PFSK-1 (cell line): ENCODE data around the gene OSCP1.

Experiments
- FOXP2 ChIP-seq: optimal IDR thresholded peaks from 2 replicates; pipeline ENCODE3; 2011; ENCODE audit warnings: borderline replicate concordance, control low read depth, inconsistent platforms; ENCODE audit not compliant: insufficient read depth; ENCODE audit errors: extremely low read length, extremely low read depth
- POLR2AphosphoS5 ChIP-seq: IDR thresholded peaks from 2 replicates; pipeline ENCODE4 v1.6.1; 2012; ENCODE audit warnings: low read depth, mild to moderate bottlenecking, control low read depth, low read length, moderate library complexity
- SIN3A ChIP-seq: IDR thresholded peaks from 2 replicates; pipeline ENCODE4 v1.6.1; 2012; ENCODE audit warnings: mild to moderate bottlenecking, low read length, moderate library complexity, borderline replicate concordance; ENCODE audit not compliant: insufficient read depth
- TAF1 ChIP-seq: IDR thresholded peaks from 2 replicates; pipeline ENCODE4 v1.6.1; 2012; ENCODE audit warnings: low read length, control low read depth, borderline replicate concordance; ENCODE audit not compliant: insufficient read depth
- TF ChIP-seq, protein P1 (sequence below), 2 experiments: IDR thresholded peaks; 2 replicates each; pipeline versions ENCODE4 v1.6.1 to v1.8.0; 2011 to 2012; ENCODE audit warnings: low read depth in 2 of 2, low read length in 2 of 2, control low read depth in 1 of 2, inconsistent platforms in 1 of 2, mild to moderate bottlenecking in 1 of 2, moderate library complexity in 1 of 2; ENCODE audit not compliant: insufficient read depth in 1 of 2

The OSCP1 gene

DNA sequence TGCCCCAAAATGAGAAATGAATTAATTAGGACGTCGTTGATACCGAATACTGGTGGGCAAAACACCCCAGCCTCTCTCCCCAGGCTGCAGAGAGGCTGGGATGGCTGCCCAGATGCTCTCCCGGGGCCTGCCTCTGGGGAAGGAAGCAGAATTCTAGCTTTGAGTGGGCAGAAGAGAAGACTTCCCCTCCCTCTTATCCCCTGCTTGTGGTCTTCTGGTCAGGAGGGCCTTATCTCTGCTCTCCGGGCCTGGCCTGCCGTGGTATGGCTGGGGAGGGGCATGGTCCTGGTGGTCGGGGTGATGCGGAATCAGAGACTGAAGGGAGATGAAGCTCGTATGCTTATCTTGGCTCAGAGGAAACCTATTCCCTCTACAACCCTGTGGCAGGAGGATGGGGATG, 42.2 kb upstream of the OSCP1 start:
- no peak for TF ChIP-seq TAF1
- TF ChIP-seq FOXP2, result no peak
- TF ChIP-seq POLR2AphosphoS5, result no peak
- TF ChIP-seq, protein P1, sequence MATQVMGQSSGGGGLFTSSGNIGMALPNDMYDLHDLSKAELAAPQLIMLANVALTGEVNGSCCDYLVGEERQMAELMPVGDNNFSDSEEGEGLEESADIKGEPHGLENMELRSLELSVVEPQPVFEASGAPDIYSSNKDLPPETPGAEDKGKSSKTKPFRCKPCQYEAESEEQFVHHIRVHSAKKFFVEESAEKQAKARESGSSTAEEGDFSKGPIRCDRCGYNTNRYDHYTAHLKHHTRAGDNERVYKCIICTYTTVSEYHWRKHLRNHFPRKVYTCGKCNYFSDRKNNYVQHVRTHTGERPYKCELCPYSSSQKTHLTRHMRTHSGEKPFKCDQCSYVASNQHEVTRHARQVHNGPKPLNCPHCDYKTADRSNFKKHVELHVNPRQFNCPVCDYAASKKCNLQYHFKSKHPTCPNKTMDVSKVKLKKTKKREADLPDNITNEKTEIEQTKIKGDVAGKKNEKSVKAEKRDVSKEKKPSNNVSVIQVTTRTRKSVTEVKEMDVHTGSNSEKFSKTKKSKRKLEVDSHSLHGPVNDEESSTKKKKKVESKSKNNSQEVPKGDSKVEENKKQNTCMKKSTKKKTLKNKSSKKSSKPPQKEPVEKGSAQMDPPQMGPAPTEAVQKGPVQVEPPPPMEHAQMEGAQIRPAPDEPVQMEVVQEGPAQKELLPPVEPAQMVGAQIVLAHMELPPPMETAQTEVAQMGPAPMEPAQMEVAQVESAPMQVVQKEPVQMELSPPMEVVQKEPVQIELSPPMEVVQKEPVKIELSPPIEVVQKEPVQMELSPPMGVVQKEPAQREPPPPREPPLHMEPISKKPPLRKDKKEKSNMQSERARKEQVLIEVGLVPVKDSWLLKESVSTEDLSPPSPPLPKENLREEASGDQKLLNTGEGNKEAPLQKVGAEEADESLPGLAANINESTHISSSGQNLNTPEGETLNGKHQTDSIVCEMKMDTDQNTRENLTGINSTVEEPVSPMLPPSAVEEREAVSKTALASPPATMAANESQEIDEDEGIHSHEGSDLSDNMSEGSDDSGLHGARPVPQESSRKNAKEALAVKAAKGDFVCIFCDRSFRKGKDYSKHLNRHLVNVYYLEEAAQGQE (IDR thresholded peaks at IDR 0.05; ENCODE audit: insufficient read depth in 1 of 2, low read depth in 2 of 2, low read length in 2 of 2), result no peak

DNA sequence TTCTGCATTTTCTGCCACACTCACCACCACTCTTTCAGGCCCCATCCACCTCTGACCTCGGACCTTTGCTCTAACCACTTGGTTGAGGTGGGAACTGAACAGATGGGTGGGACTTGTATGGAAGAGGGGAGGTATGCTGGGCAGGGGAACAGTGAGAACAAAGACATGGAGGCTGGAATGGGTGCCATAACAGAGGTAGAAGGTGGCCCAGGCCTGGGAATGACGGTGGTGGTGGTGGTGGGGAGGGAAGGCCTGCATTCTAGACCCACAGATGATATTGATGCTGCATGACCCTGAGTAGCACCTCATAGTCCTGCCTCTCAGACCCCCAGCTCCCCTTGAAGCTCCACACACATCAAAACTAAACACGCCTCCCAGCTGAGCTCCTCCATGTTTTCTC, 37.7 kb upstream of the OSCP1 start:
- no peak for TF ChIP-seq SIN3A
- TF ChIP-seq, protein P1 (IDR thresholded peaks at IDR 0.05; ENCODE audit: insufficient read depth in 1 of 2, low read depth in 2 of 2, low read length in 2 of 2), result no peak
- no peak for TF ChIP-seq POLR2AphosphoS5
- TF ChIP-seq FOXP2, result no peak
- no peak for TF ChIP-seq TAF1

DNA sequence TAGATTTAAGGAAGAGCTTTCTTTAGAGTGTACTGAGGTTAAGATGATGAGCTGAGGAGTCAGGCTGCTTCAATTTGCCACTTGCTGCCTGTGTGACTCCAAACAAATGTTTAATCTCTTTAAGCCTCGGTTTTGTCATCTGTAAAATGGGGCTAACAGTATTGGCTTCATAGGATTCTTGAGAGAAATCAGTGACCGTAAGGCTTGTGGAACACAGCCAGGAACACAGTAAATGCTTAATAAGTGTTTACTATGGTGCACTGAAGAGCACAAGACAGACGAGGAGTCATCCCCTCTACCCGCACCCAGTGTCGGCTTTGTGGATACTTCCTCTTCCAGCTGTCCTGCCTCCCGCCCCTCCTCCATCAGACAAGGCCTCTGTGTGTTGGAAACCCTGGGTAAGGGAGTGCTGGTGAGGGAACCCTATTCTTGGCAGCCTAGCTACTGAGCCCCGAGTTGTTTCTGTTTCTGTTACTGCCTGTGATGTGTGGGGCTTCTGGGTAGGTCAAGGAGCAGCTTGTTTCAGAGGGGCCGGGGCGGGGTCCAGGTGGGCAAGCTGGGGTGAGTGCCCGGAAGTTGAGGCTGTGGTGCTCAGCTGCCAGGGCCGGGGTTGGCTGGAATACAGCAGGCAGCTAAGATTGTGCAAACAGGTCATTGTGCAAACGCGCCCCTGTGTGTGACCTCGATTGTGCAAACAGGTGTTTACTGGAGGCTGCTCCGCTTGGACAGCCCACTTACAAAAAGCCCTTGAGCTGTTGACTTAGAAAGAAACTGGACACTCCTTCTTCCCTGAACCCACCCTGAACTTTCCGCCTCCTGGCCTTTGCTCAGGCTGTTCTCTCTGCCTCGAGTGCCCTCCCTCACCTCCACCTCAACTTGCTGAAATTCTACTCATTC, 36.4 kb upstream of the OSCP1 start:
- TF ChIP-seq SIN3A, result no peak
- peak; percentile 49 for TF ChIP-seq FOXP2

DNA sequence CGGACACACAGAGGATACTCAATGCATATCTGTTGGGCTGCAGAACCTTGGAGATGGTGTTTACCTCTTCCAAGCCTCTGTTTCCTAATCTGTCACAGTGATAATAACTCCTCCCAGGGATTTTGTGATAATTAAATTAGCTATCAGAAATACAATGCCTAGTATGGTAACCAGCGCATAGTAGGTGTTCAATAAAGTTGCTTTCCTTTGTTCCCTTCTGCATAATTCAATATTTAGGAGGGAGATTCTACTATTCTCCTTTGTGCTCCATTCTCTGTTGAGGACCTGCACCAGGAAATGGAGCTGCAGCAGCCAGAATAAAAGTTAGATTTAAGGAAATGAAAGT, 35.8 kb upstream of the OSCP1 start:
- TF ChIP-seq, protein P1 (IDR thresholded peaks at IDR 0.05; ENCODE audit: insufficient read depth in 1 of 2, low read depth in 2 of 2, low read length in 2 of 2), result no peak
- TF ChIP-seq SIN3A (no peak), TAF1 (no peak), FOXP2 (no peak), POLR2AphosphoS5 (no peak)

DNA sequence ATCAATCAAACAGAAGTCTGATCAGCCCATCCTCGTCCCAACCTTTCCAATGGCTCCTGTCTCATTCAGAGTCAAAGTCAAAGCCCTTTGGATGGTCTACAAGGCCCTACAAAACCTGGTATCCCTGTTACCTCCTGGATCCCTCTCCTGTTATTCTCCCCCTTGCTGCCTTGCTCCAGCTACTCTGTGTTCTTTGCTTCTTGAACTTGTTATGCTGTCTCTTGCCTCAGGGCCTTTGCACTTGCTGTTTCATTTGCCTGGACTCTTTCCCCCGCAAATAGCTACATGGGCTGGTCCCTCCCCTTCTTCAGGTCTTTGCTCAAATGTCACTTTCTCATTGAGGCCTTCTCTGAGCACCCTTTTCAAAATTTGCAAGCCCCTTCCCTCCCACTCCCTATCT, 33.8 kb upstream of the OSCP1 start:
- TF ChIP-seq FOXP2 (no peak), POLR2AphosphoS5 (no peak), SIN3A (no peak)

DNA sequence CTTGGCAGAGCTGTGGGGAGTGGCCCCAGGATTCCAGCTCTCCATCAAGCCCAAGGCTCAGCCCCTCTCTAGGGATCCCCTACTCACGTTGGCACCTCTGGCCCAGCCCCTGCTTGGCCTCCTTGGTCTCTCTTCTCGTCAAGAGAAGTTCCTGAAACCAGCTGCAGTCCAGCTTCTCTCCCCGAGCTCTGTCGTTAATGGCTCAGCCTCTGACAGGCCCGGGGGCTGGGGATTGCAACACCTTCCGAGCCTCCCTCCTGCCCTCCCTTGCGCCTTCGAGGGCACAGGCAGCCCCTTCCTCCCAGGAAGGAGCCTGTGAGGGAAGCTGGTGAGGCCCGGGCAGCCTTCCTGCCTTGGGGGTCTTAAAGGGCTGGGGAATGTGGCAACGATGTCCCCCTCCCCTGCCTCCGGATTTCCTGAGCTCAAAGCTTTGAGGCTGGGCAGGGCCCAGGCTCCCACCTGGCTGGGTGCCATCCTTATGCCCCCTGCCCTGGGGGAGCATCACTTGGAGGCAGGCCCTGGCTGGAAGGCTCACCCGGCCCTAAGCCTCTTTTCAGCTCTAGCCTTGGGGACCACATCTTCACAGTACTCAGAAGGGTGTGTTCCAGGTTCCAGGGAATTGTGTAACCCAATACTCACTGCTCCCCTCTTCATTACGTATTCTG, 32.6 kb upstream of the OSCP1 start, which contains the start of gene CSF3R:
CSF3R (minus strand) TSS at position 190 of the 665 bp plus-strand sequence. CDS start 3,417 bp downstream, outside the sequence.
- TF ChIP-seq SIN3A, result no peak
- TF ChIP-seq TAF1, result no peak
- no peak for TF ChIP-seq POLR2AphosphoS5
- TF ChIP-seq FOXP2, result no peak
- TF ChIP-seq, protein P1 (IDR thresholded peaks at IDR 0.05; ENCODE audit: insufficient read depth in 1 of 2, low read depth in 2 of 2, low read length in 2 of 2), result no peak
